GM12878 (cell line): ENCODE data around the gene TMCC2. TPM values are rescaled to one million over a fixed set of nuclear protein-coding genes. Genes with fewer than 3 reads are reported as not detected.
"Not testable (repeated sequence)": the region's sequence is repeated elsewhere in the genome, so short reads cannot be mapped to it uniquely, and the experiment has no call there.

ENCODE experiments used
- ATAC-seq: fragments of 200-7000 bp; cut with Tn5 transposase; 3 replicates; pipeline ENCODE4 v1.9.1; 2020; ENCODE audit warnings: mild to moderate bottlenecking, moderate library complexity
- BruUV-seq: library from RNA; stranded (reverse); fragments of 400-500 nt; replicated peaks from 2 replicates; lab custom pipeline; 2021; lab: Mats Ljungman, UMichigan
- CTCF ChIA-PET: fragments of 300-600 bp; sonication (Branson Sonifier 250); formaldehyde crosslinking; extraction: SDS; loops from one replicate; lab custom pipeline; 2021; ENCODE audit warnings: inconsistent platforms; lab: Yijun Ruan, JAX
- POLR2A ChIA-PET: fragments of 350-600 bp; formaldehyde crosslinking; extraction: SDS; loops from one replicate; lab custom pipeline; 2021; ENCODE audit warnings: inconsistent platforms; lab: Charles Lee
- RAD21 ChIA-PET: fragments of 300-600 bp; sonication (Branson Sonifier 250); formaldehyde crosslinking; loops from one replicate; lab custom pipeline; 2023; ENCODE audit warnings: antibody characterized with exemption; ENCODE audit not compliant: unreplicated experiment; lab: Charles Lee
- SMC1A ChIA-PET: fragments of 300-600 bp; sonication (Branson Sonifier 250); formaldehyde crosslinking; loops from one replicate; lab custom pipeline; 2023; ENCODE audit not compliant: unreplicated experiment, uncharacterized antibody; lab: Charles Lee
- DNase-seq: peaks from one replicate; pipeline ENCODE4 v3.0.0-alpha.2; 2011; ENCODE audit warnings: low read depth, low spot score
- FAIRE-seq: peaks from 3 replicates; lab custom pipeline; 2011; peaks lifted over from hg19 to GRCh38; lab: Jason Lieb, UNC
- H2AFZ ChIP-seq: 2 replicates; pipeline ENCODE4 v1.6.0; 2011; ENCODE audit warnings: low read depth, low read length, control low read depth; ENCODE audit not compliant: control insufficient read depth
- H3K27ac ChIP-seq: 2 replicates; pipeline ENCODE4 v1.5.1; 2011; ENCODE audit warnings: control low read depth; ENCODE audit not compliant: control insufficient read depth, insufficient read depth
- H3K27me3 ChIP-seq, 2 experiments: replicated peaks in 1 of 2; 2 replicates each; pipeline versions ENCODE4 v1.6.0 to v1.6.1; 2011; ENCODE audit warnings: low read length in 1 of 2; ENCODE audit not compliant: control insufficient read depth in 2 of 2, insufficient read depth in 2 of 2
- H3K36me3 ChIP-seq, 2 experiments: 2 replicates each; pipeline ENCODE4 v1.5.1; 2011; ENCODE audit warnings: low read length in 1 of 2; ENCODE audit not compliant: control insufficient read depth in 2 of 2, insufficient read depth in 2 of 2
- H3K4me1 ChIP-seq: 2 replicates; pipeline ENCODE4 v1.6.1; 2011; ENCODE audit warnings: mild to moderate bottlenecking, low read length, moderate library complexity, mixed read lengths; ENCODE audit not compliant: control insufficient read depth, insufficient read depth
- H3K4me2 ChIP-seq: 2 replicates; pipeline ENCODE4 v1.6.0; 2011; ENCODE audit warnings: control low read depth; ENCODE audit not compliant: control insufficient read depth, insufficient read depth
- H3K4me3 ChIP-seq: fragments of 200-600 bp; sonication (generic); 2 replicates; pipeline ENCODE4 v1.5.1; 2016
- H3K79me2 ChIP-seq: 2 replicates; pipeline ENCODE4 v1.6.0; 2011; ENCODE audit warnings: low read length; ENCODE audit not compliant: control insufficient read depth, insufficient read depth
- H3K9ac ChIP-seq: 2 replicates; pipeline ENCODE4 v1.8.0; 2011; ENCODE audit warnings: low read length, control low read depth, mixed read lengths; ENCODE audit not compliant: control insufficient read depth, insufficient read depth
- H3K9me3 ChIP-seq: replicated peaks from 3 replicates; pipeline ENCODE4 v1.5.1; 2011; ENCODE audit warnings: mild to moderate bottlenecking, low read length; ENCODE audit not compliant: control insufficient read depth, insufficient read depth
- H4K20me1 ChIP-seq: 2 replicates; pipeline ENCODE4 v1.6.0; 2011; ENCODE audit not compliant: control insufficient read depth, insufficient read depth
- HCFC1 ChIP-seq: fragments of 150-350 bp; IDR thresholded peaks from 2 replicates; pipeline ENCODE4 v1.6.1; 2014; ENCODE audit warnings: low read length
- IKZF1 ChIP-seq: fragments of 450-650 bp; conservative IDR thresholded peaks from 2 replicates; pipeline ENCODE4 v1.6.1; 2017; ENCODE audit warnings: antibody characterized with exemption, mild to moderate bottlenecking
- WGBS: methylation state at CpG from one replicate; pipeline ENCODE4 v1.1.6; 2016; ENCODE audit warnings: low lambda C conversion rate; ENCODE audit not compliant: insufficient replicate concordance, insufficient coverage; ENCODE audit errors: missing lambda C conversion rate; 5-methylcytosine and 5-hydroxymethylcytosine counted together
- in situ Hi-C: fragments of 300-500 bp; cut with MboI; formaldehyde crosslinking; loops from 9 replicates; pipeline ENCODE4 v1.14.3; 2018; ENCODE audit warnings: mixed read lengths
- intact Hi-C: fragments of 100-400 bp; cut with micrococcal nuclease; formaldehyde crosslinking; loops from one replicate; pipeline ENCODE4 v1.14.2; 2022; ENCODE audit not compliant: unreplicated experiment
- polyA plus RNA-seq, 11 experiments: library from polyadenylated mRNA; depleted of rRNA in 4 of 11; unstranded in 6 of 11; stranded (reverse) in 5 of 11; fragments of >200 nt; fragmentation: Nextera tagmentation in 4 of 11; fragmentation: Illumina TruSeq in 1 of 11; extraction: Ambion mirVana in 4 of 11; extraction: Trizol in 1 of 11; gene quantifications; 1 replicate in 1 of 11; 2 replicates in 10 of 11; pipeline versions ENCODE4 v1.2.1 to v1.2.3, GENCODE V29; 2011 to 2016; ENCODE audit warnings: inconsistent platforms in 2 of 11, missing spikeins in 2 of 11, low read depth in 1 of 11
- total RNA-seq, 4 experiments: library from RNA; depleted of rRNA in 3 of 4; stranded (reverse); fragments of >200 nt in 3 of 4; fragmentation: Illumina TruSeq in 1 of 4; extraction: Trizol in 1 of 4; gene quantifications; 2 replicates each; pipeline versions ENCODE4 v1.2.1 to v1.2.3, GENCODE V29; 2013 to 2021

Gene TMCC2
- total and polyA plus RNA-seq, 10 of the 15 experiments (the other 5 are each of a cell fraction or from before 2014, with no cell fraction given), result 0.06 to 2.3 (median 0.76) TPM

DNA sequence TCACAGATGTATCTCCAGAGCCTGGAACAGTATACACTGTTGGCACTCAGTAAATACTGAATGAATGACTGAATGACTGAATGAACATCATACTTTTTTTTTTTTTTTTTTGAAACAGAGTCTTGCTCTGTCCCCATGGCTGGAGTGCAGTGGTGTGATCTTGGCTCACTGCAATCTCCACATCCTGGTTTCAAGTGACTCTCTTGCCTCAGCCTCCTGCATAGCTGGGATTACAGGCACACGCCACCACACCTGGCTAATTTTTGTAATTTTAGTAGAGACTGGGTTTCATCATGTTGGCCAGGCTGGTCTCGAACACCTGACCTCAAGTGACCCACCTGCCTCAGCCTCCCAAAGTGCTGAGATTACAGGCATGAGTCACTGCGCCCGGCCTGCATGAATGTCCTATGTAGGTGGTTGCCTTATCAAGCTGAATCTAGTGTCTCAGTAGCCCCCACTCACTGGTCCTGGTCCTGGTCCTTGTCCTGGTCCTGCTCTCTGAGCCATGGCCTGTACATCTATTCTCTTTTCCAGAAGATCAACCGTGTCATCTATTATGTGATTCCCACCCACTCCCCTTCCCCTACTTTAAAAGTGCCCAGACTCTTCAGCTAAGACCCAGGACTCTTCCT, 69.9 kb downstream of the TMCC2 start:
- H3K27ac ChIP-seq, H3K4me3 ChIP-seq, BruUV-seq, intact Hi-C loops, FAIRE-seq, H2AFZ ChIP-seq, H3K9ac ChIP-seq, in situ Hi-C loops, H3K9me3 ChIP-seq, H3K79me2 ChIP-seq, H4K20me1 ChIP-seq, ATAC-seq, H3K36me3 ChIP-seq, H3K4me2 ChIP-seq, H3K4me1 ChIP-seq, DNase-seq, H3K27me3 ChIP-seq: not testable (repeated sequence)
- CTCF ChIA-PET, result interaction anchor here (59.5 kb wide), 1 partner anchor 27 kb away, joined by 2333 read pairs; no protein-coding TSS in a partner anchor
- POLR2A ChIA-PET, result interaction anchor here (0.6 to 1.0 kb wide), 4 partner anchors 16 to 33 kb away, joined by 3 to 5 read pairs (median 4); partner anchors contain the start of gene NUAK2
- RAD21 ChIA-PET, result interaction anchor here (0.7 to 2.1 kb wide), 2 partner anchors 10 to 12 kb away, joined by 4 to 8 read pairs; no protein-coding TSS in a partner anchor
- SMC1A ChIA-PET, result interaction anchor here (0.7 to 1.1 kb wide), 4 partner anchors 16 to 320 kb away, joined by 3 read pairs; no protein-coding TSS in a partner anchor
- 64% methylated on average over 5 of the region's 5 CpGs for WGBS

GRCh38 chr1:205298191-205298994, 70.6 kb downstream of the TMCC2 start:
- no TSS peak for BruUV-seq

More at GRCh38 chr1:205298191-205298994, 70.6 kb downstream of the TMCC2 start:
- no peaks in the 10 kb centered on the region; a peak in 1 of 4 replicates for H3K36me3 ChIP-seq
- H4K20me1 ChIP-seq, result no peaks in the 10 kb centered on the region
- ChIA-PET SMC1A (interaction anchor here (1.0 to 1.3 kb wide), 4 partner anchors 15 to 26 kb away, joined by 3 read pairs; no protein-coding TSS in a partner anchor), POLR2A (interaction anchor here (0.6 to 1.0 kb wide), 4 partner anchors 15 to 33 kb away, joined by 3 to 5 read pairs (median 4); partner anchors contain the start of gene NUAK2), CTCF (interaction anchor here (59.5 kb wide), 1 partner anchor 28 kb away, joined by 2333 read pairs; no protein-coding TSS in a partner anchor), RAD21 (interaction anchor here (0.6 to 2.1 kb wide), 4 partner anchors 9 to 15 kb away, joined by 3 to 8 read pairs (median 4); no protein-coding TSS in a partner anchor)
- intact Hi-C loops (no loop called here), in situ Hi-C loops (no loop called here)
- H3K79me2 ChIP-seq, result no peaks in the 10 kb centered on the region
- no peak overlapping the region for H3K27ac ChIP-seq
- TF ChIP-seq IKZF1, result 0 out of 2 replicates have a peak, but pooled peaks have one; percentile 17
- no peak for TF ChIP-seq HCFC1
- FAIRE-seq, result no peak
- H3K27me3 ChIP-seq, result no peaks in the 10 kb centered on the region; a peak in 1 of 4 replicates
- DNase-seq, result no peak
- H3K4me1 ChIP-seq, result peaks cover 6% of the 10 kb centered on the region
- H3K9me3 ChIP-seq, result no peaks in the 10 kb centered on the region
- H3K4me2 ChIP-seq, result no peak overlapping the region
- 59% methylated on average over 9 of the region's 9 CpGs for WGBS
- no peak overlapping the region for H3K4me3 ChIP-seq
- H3K9ac ChIP-seq, result no peak overlapping the region
- H2AFZ ChIP-seq, result no peak overlapping the region
- ATAC-seq, result no peak
